ENCODE results near the gene UBR4.

UBR4 gene

DNA sequence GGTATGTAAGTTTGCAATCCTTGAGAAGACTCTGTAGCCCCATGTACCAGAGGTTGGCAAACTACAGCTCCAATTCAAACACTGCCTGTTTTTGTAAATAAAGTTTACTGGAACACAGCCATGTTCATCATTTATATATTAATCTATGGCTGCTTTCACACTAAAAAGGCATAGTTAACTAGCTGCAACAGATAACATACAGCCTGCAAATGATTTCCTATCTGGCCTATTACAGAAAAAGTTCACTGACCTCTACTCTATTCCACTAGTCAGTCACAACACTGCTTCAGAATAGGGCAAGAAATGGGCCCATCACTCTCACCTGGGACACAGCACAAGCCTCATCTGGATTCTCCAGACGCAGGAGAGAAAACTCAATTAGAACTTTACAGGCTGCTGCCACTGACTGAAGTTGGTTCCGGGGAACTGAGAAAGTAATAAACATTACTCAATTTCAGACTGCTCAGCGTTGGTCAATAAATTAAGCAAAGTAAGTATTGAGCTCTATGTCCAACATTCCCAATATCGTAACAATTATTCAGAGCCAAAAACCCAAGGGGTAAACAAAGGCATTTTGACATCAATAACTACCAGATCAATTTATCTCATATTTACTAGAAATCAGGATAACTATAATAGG is 10.6 kb downstream of the UBR4 start:
- no peak overlapping the region for H3K4me3 ChIP-seq (ENCODE audit: low read length)
- no peak for DNase-seq (ENCODE audit: low read depth)
- TF ChIP-seq, protein P1, sequence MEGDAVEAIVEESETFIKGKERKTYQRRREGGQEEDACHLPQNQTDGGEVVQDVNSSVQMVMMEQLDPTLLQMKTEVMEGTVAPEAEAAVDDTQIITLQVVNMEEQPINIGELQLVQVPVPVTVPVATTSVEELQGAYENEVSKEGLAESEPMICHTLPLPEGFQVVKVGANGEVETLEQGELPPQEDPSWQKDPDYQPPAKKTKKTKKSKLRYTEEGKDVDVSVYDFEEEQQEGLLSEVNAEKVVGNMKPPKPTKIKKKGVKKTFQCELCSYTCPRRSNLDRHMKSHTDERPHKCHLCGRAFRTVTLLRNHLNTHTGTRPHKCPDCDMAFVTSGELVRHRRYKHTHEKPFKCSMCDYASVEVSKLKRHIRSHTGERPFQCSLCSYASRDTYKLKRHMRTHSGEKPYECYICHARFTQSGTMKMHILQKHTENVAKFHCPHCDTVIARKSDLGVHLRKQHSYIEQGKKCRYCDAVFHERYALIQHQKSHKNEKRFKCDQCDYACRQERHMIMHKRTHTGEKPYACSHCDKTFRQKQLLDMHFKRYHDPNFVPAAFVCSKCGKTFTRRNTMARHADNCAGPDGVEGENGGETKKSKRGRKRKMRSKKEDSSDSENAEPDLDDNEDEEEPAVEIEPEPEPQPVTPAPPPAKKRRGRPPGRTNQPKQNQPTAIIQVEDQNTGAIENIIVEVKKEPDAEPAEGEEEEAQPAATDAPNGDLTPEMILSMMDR (conservative IDR thresholded peaks at IDR 0.05; ENCODE audit: low read depth, low read length) = no peak

DNA sequence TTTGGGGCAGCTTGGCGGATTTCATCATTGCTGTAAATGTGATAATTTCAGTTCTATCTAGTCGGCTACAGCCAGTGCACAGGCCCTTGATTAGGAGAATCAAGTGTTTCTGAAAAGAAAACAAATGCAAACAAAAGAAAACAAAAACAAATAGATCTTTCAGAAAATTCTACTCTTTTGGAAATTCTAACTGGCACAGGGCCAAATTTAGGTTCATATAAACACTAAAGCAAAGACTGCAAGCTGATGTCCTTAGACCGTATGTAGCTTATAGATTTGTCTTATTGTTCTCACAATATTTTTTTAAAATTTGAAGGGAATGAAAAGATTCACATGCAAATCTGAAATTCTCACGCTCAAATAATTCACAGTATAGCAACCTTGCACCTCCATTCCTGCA is 11.2 kb downstream of the UBR4 start:
- TF ChIP-seq, protein P1 (conservative IDR thresholded peaks at IDR 0.05; ENCODE audit: low read depth, low read length) = no peak
- H3K4me3 ChIP-seq (ENCODE audit: low read length) = no peak overlapping the region
- no peak for DNase-seq (ENCODE audit: low read depth)

DNA sequence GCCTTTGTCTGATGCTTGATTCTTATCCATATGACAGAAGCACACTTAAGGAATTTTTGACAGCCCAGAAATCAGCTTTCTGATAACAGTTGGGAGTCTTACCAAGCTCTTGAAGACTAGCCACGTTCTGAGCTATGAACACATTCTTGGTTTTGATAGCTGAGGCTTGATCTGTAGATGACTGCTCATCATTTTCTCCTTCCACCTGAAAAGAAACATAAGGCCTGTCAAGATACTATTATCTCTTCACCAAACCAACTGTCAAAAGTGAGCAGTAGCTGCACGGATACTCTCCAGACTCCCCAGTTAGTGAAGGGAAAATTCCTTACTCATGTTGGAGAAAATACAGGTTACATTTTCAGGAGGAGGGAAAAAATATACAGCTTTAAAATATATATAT is 12.2 kb downstream of the UBR4 start:
- no peak overlapping the region for H3K4me3 ChIP-seq (ENCODE audit: low read length)
- DNase-seq (ENCODE audit: low read depth) = no peak
- TF ChIP-seq, protein P1 (conservative IDR thresholded peaks at IDR 0.05; ENCODE audit: low read depth, low read length) = no peak

DNA sequence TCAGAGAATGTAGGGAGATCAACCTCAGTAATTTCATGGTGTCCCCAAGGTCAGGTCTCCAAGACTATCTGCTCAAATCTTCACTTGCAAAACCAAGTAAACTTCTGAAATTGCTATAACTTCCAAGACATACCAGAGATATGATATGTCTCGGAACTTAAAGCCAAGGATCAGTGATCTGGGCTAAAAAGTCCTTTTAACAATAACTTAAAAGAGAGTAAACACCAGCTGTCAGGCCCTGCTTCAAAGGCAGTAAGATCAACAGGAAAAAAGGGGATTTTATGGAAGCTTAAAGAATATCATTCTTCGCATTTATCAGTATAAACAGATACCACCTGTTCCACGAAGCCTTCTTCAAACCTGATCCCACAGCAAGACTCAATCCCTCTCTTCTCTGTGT is 13.7 kb downstream of the UBR4 start:
- DNase-seq (ENCODE audit: low read depth) = no peak
- TF ChIP-seq, protein P1 (conservative IDR thresholded peaks at IDR 0.05; ENCODE audit: low read depth, low read length) = no peak
- H3K4me3 ChIP-seq (ENCODE audit: low read length) = no peak overlapping the region

DNA sequence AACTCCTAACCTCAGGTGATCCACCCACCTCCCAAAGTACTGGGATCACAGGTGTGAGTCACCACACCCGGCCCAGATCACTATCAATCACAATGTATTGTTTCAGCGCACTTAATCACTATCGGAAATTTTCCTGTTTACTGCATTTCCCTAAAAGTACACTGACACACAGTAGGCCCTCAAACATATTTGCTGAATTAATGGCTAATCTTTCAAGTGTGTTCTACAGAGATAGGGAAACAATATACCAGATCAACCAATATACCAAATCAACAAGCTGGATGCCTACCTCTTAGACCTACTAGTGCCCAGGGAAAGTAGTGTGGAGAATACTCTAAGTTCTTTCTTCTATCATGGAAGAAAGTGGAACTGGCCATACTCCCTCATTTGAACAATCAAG is 17.1 kb downstream of the UBR4 start:
- TF ChIP-seq, protein P1 (conservative IDR thresholded peaks at IDR 0.05; ENCODE audit: low read depth, low read length) = no peak
- H3K4me3 ChIP-seq (ENCODE audit: low read length) = no peak overlapping the region
- DNase-seq (ENCODE audit: low read depth) = no peak

DNA sequence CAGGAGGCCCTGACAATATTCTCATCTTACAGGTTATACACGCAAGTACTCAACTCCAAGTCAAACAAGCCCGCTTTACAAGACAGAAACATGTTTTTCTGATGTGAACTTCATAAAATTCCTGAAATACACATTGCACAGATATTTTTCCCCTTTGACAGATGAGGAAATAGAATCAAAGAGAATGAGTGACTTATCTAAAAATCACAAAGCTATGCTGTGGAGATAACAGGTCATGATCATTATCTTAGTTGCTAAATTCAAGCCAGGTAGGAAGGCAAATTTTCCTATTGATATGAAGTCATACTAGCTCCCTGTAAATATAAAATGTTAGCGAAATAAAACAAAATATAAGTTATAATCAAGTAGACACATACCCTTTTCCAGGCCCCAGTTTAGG is 18.3 kb downstream of the UBR4 start:
- no peak for DNase-seq (ENCODE audit: low read depth)
- TF ChIP-seq, protein P1 (conservative IDR thresholded peaks at IDR 0.05; ENCODE audit: low read depth, low read length) = no peak
- no peak overlapping the region for H3K4me3 ChIP-seq (ENCODE audit: low read length)

DNA sequence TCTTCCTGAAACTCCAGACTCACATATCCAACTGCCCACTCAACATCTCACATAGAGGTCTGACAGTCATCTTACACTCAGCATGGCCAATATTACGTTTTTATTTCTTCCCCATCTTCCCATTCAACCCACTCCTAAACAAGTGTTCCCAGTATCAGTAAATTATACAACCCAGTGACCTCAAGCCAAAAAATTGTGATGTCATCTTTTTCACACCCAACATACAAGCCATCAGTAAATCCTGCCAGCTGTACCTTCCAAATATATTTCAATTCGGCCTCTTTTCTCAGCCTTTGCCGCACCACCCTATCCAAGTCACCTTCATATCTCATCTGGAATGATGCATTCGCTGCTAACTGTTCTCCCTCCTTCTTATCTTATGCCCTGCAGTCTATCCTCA is 19.6 kb downstream of the UBR4 start:
- no peak for DNase-seq (ENCODE audit: low read depth)
- H3K4me3 ChIP-seq (ENCODE audit: low read length) = no peak overlapping the region
- TF ChIP-seq, protein P1 (conservative IDR thresholded peaks at IDR 0.05; ENCODE audit: low read depth, low read length) = no peak

All from retinal pigment epithelial cell (primary cell).